Left lung (tissue), 10 donors: ENCODE results near the gene TJP2. TPM values are rescaled to one million over a fixed set of nuclear protein-coding genes. Genes with fewer than 3 reads are reported as not detected.

Experiments
- ATAC-seq: fragments of 200-7000 bp; cut with Tn5 transposase; one replicate; pipeline ENCODE4 v1.9.1; 2020; ENCODE audit warnings: moderate library complexity
- DNase-seq, 4 donors: peaks; one replicate each; pipeline ENCODE4 v3.0.0-alpha.2; 2013 to 2020
- H3K27ac ChIP-seq, 2 donors: fragments of 200-600 bp; sonication (generic) in 1 of 2; one replicate each; pipeline versions ENCODE4 v1.5.0 to v1.8.0; 2020 to 2021
- H3K27me3 ChIP-seq, 2 donors: fragments of 200-600 bp; sonication (generic) in 1 of 2; one replicate each; pipeline versions ENCODE4 v1.5.0 to v1.8.0; 2020 to 2021
- H3K36me3 ChIP-seq, 2 donors: fragments of 200-600 bp; sonication (generic) in 1 of 2; one replicate each; pipeline versions ENCODE4 v1.5.0 to v1.8.0; 2020 to 2021
- H3K4me1 ChIP-seq, 2 donors: fragments of 200-600 bp; one replicate each; pipeline ENCODE4 v1.8.0; 2021
- H3K4me3 ChIP-seq, 2 donors: fragments of 200-600 bp; sonication (generic) in 1 of 2; one replicate each; pipeline versions ENCODE4 v1.5.0 to v1.8.0; 2020 to 2021; ENCODE audit warnings: mild to moderate bottlenecking in 1 of 2
- H3K9me3 ChIP-seq, 2 donors: fragments of 200-600 bp; sonication (generic) in 1 of 2; one replicate each; pipeline versions ENCODE4 v1.5.0 to v1.8.0; 2020 to 2021
- CTCF ChIP-seq, 2 donors: fragments of 200-600 bp; sonication (generic) in 1 of 2; IDR thresholded peaks; one replicate each; pipeline versions ENCODE4 v1.5.0 to v1.8.0; 2021; ENCODE audit warnings: antibody characterized with exemption in 2 of 2
- intact Hi-C, 2 donors: fragments of 100-400 bp; cut with DNase I; formaldehyde crosslinking; loops; one replicate each; pipeline versions ENCODE4 v1.11.2 to v1.14.2; 2022
- polyA plus RNA-seq, 6 donors: library from polyadenylated mRNA; unstranded; fragments of 120-200 nt; gene quantifications; one replicate each; pipeline ENCODE4 v1.2.1, GENCODE V29; 2013; ENCODE audit not compliant: insufficient read length in 6 of 6
- total RNA-seq, 2 donors: library from RNA; stranded (reverse); fragmentation: NEBNext Ultra II Directional; extraction: Animal tissue kit (Norgen Biotek cat#: 25700); gene quantifications; one replicate each; pipeline ENCODE4 v1.2.1, GENCODE V29; 2021
- donor health status: DM: no; HTN: yes; CAD: no.
- donor health status: DM: no; HTN: no; CAD: no.

TJP2 gene
- total and polyA plus RNA-seq, 8 donors = 93.0 to 139 (median 114) TPM

DNA sequence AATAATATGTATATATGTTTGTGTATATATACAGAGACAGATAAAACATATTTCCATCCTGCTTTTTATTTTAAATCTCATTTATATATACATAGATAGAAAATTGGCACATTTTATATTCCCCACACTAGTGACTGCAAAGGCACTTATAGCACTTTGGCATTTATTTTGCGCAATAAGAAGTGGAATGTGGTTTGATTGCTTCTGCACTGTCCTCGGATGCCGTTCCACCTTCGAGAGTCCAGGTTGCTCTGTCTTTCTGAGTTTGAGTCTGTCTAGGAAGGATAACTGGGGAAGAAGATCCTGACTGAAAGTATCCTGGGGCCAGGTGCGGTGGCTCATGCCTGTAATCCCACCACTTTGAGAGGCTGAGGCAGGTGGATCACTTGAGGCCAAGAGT is 84.5 kb downstream of the TJP2 start:
- Histone ChIP-seq H3K9me3 (no peaks in the 10 kb centered on the region), H3K27ac (no peak overlapping the region), H3K4me1 (no peaks in the 10 kb centered on the region), H3K36me3 (peaks cover 0 to 23% of the 10 kb centered on the region in 2 donors), H3K4me3 (no peak overlapping the region), H3K27me3 (no peaks in the 10 kb centered on the region)
- no peak for TF ChIP-seq CTCF (IDR thresholded peaks at IDR 0.05)
- DNase-seq (no peak), ATAC-seq (no peak)
- intact Hi-C loops = no loop called here

DNA sequence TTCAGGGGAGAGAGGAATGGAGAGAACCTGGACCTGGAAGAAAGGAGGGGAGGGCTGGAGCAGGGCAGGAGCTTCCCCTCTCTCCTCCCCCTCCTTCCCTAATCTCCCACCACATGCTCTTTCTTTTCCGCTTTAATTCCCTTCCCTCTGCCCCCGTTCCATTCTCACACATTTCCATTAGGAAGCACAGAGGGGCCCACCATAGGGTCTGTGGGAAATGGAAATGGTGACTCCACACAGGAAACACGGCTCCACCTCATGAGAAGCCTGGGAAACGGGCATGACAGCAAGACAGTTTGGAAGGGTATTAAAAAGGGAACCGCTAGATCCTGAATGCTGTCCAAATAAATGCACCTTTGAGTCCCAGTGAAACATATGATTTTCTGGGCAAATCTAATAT is 86.1 kb downstream of the TJP2 start:
- intact Hi-C loops = no loop called here
- Histone ChIP-seq H3K36me3 (peaks cover 0 to 10% of the 10 kb centered on the region in 2 donors), H3K4me3 (no peak overlapping the region), H3K4me1 (no peaks in the 10 kb centered on the region), H3K9me3 (no peaks in the 10 kb centered on the region), H3K27ac (no peak overlapping the region), H3K27me3 (no peaks in the 10 kb centered on the region)
- DNase-seq (no peak), ATAC-seq (no peak)
- TF ChIP-seq CTCF (IDR thresholded peaks at IDR 0.05) = no peak

GRCh38 chr9:69261636-69262035 is 87.6 kb downstream of the TJP2 start:
- ATAC-seq (no peak), DNase-seq (no peak)
- Histone ChIP-seq H3K4me1 (no peaks in the 10 kb centered on the region), H3K27me3 (no peaks in the 10 kb centered on the region), H3K36me3 (peaks cover 0 to 10% of the 10 kb centered on the region in 2 donors), H3K4me3 (no peak overlapping the region), H3K27ac (no peak overlapping the region), H3K9me3 (no peaks in the 10 kb centered on the region)
- intact Hi-C loops = no loop called here
- no peak for TF ChIP-seq CTCF (IDR thresholded peaks at IDR 0.05)

- TF ChIP-seq CTCF (IDR thresholded peaks at IDR 0.05) = no peak
- DNase-seq (no peak), ATAC-seq (peak; percentile 23)
- H3K9me3 ChIP-seq = no peaks in the 10 kb centered on the region
- H3K4me1 ChIP-seq = no peaks in the 10 kb centered on the region
- H3K36me3 ChIP-seq = no peaks in the 10 kb centered on the region
- no peak overlapping the region for H3K27ac ChIP-seq
- intact Hi-C loops = no loop called here
- H3K4me3 ChIP-seq = no peak overlapping the region
- H3K27me3 ChIP-seq = no peaks in the 10 kb centered on the region
Measured at GRCh38 chr9:69264526-69264925, 90.4 kb downstream of the TJP2 start.

- no peaks in the 10 kb centered on the region for H3K27me3 ChIP-seq
- no peaks in the 10 kb centered on the region for H3K4me1 ChIP-seq
- no peaks in the 10 kb centered on the region for H3K9me3 ChIP-seq
- no peak overlapping the region for H3K27ac ChIP-seq
- no peak overlapping the region for H3K4me3 ChIP-seq
- DNase-seq = no peak
- ATAC-seq = no peak
- intact Hi-C loops = no loop called here
- TF ChIP-seq CTCF (IDR thresholded peaks at IDR 0.05) = no peak
- no peaks in the 10 kb centered on the region for H3K36me3 ChIP-seq
Measured at GRCh38 chr9:69265891-69266290, 91.8 kb downstream of the TJP2 start.
